Activated CD8-positive, alpha-beta T cell treated with anti-CD3 and anti-CD28 coated beads for 36 hours (primary cell): ENCODE data around the gene FCHSD2. TPM values are rescaled to one million over a fixed set of nuclear protein-coding genes. Genes with fewer than 3 reads are reported as not detected.

Experiments
- ATAC-seq: fragments of 200-7000 bp; cut with Tn5 transposase; one replicate; pipeline ENCODE4 v1.10.0; 2021; ENCODE audit warnings: mild to moderate bottlenecking, moderate library complexity
- CTCF ChIA-PET: fragments of 350-600 bp; sonication (Branson Sonifier 250); formaldehyde crosslinking; loops from one replicate; lab custom pipeline; 2021; ENCODE audit warnings: antibody characterized with exemption; lab: Charles Lee
- POLR2A ChIA-PET: fragments of 350-600 bp; sonication (Branson Sonifier 250); formaldehyde crosslinking; loops from one replicate; lab custom pipeline; 2021; ENCODE audit warnings: antibody characterized with exemption; lab: Charles Lee
- DNase-seq: peaks from one replicate; pipeline ENCODE4 v3.0.0-alpha.2; 2020
- H3K27ac Mint-ChIP-seq: one replicate; pipeline ENCODE4 v1.8.0; 2021; ENCODE audit warnings: mild to moderate bottlenecking, mixed read lengths
- H3K27me3 Mint-ChIP-seq: one replicate; pipeline ENCODE4 v1.8.0; 2021; ENCODE audit warnings: mixed read lengths
- H3K36me3 Mint-ChIP-seq: one replicate; pipeline ENCODE4 v1.8.0; 2021; ENCODE audit warnings: low read depth, mixed read lengths
- H3K4me1 Mint-ChIP-seq: one replicate; pipeline ENCODE4 v1.8.0; 2021; ENCODE audit warnings: low read depth, mixed read lengths
- H3K4me3 Mint-ChIP-seq: one replicate; pipeline ENCODE4 v1.8.0; 2021; ENCODE audit warnings: mild to moderate bottlenecking, moderate library complexity, mixed read lengths
- H3K9me3 Mint-ChIP-seq: one replicate; pipeline ENCODE4 v1.8.0; 2021; ENCODE audit warnings: mixed read lengths
- intact Hi-C: fragments of 100-400 bp; cut with micrococcal nuclease; formaldehyde crosslinking; loops from one replicate; pipeline ENCODE4 v1.10.0; 2022
- total RNA-seq, 2 experiments: library from RNA; stranded (reverse); gene quantifications; one replicate each; pipeline ENCODE4 v1.2.3, GENCODE V29; 2021
- TF ChIP-seq, protein P1 (sequence below): fragments of 200-600 bp; IDR thresholded peaks from one replicate; pipeline ENCODE4 v1.8.0; 2022; ENCODE audit warnings: antibody characterized with exemption, mild to moderate bottlenecking

Gene FCHSD2
- total RNA-seq, 2 experiments from 2014 or later = 23.6 to 24.8 TPM

DNA sequence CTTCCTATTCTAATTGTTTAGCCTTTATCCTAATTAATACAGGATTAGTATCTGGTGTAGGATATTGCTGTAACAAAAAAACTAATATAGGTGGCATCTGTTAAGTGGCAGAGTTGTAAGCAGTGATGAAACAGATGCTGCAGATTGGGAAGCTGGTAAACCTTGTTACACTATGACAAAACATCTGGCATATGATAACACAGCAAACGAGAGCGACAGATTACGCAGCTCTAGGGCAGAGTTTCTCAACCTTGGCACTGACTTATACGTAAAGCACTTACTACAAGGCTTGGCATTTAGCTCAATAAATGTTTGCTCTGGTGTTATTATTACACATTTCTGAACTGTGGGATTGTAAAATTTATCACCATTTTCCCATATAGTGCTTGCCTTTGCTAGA, 190.9 kb downstream of the FCHSD2 start:
- H3K27me3 Mint-ChIP-seq = no peaks in the 10 kb centered on the region
- POLR2A ChIA-PET = no interaction called here
- H3K27ac Mint-ChIP-seq = no peak overlapping the region
- ATAC-seq = no peak
- TF ChIP-seq, protein P1, sequence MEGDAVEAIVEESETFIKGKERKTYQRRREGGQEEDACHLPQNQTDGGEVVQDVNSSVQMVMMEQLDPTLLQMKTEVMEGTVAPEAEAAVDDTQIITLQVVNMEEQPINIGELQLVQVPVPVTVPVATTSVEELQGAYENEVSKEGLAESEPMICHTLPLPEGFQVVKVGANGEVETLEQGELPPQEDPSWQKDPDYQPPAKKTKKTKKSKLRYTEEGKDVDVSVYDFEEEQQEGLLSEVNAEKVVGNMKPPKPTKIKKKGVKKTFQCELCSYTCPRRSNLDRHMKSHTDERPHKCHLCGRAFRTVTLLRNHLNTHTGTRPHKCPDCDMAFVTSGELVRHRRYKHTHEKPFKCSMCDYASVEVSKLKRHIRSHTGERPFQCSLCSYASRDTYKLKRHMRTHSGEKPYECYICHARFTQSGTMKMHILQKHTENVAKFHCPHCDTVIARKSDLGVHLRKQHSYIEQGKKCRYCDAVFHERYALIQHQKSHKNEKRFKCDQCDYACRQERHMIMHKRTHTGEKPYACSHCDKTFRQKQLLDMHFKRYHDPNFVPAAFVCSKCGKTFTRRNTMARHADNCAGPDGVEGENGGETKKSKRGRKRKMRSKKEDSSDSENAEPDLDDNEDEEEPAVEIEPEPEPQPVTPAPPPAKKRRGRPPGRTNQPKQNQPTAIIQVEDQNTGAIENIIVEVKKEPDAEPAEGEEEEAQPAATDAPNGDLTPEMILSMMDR = no peak
- peaks cover 5% of the 10 kb centered on the region for H3K4me1 Mint-ChIP-seq
- no peak overlapping the region for H3K4me3 Mint-ChIP-seq
- intact Hi-C loops = no loop called here
- no peaks in the 10 kb centered on the region for H3K36me3 Mint-ChIP-seq
- DNase-seq = no peak
- CTCF ChIA-PET = no interaction called here
- H3K9me3 Mint-ChIP-seq = no peaks in the 10 kb centered on the region

DNA sequence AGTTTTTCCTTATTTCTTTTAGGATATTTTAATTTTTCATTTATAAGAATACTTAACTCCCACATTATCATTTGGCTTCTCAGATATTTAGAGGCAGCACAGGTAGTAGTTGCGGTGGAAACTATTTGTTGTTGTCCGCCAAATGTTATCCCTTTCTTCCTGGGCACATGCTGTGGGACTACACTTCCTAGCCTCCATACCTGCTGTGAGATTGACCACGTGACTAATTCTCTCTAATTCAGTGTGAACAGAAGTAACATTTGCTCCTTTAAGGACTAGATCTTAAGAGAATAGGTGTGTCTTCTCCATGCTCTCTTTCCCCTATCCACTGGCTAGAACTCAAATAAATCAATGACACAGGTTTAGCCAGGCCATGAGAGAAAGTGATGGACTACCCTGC, 191.4 kb downstream of the FCHSD2 start:
- DNase-seq (no peak), ATAC-seq (no peak)
- H3K4me3 Mint-ChIP-seq = no peak overlapping the region
- intact Hi-C loops = no loop called here
- H3K36me3 Mint-ChIP-seq = no peaks in the 10 kb centered on the region
- CTCF ChIA-PET = interaction anchor here (0.8 kb wide), 1 partner anchor 192 kb away, joined by 3 read pairs; the partner anchor contains the start of gene FCHSD2
- peaks cover 5% of the 10 kb centered on the region for H3K4me1 Mint-ChIP-seq
- H3K9me3 Mint-ChIP-seq = no peaks in the 10 kb centered on the region
- POLR2A ChIA-PET = no interaction called here
- no peaks in the 10 kb centered on the region for H3K27me3 Mint-ChIP-seq
- no peak overlapping the region for H3K27ac Mint-ChIP-seq
- TF ChIP-seq, protein P1 = no peak

DNA sequence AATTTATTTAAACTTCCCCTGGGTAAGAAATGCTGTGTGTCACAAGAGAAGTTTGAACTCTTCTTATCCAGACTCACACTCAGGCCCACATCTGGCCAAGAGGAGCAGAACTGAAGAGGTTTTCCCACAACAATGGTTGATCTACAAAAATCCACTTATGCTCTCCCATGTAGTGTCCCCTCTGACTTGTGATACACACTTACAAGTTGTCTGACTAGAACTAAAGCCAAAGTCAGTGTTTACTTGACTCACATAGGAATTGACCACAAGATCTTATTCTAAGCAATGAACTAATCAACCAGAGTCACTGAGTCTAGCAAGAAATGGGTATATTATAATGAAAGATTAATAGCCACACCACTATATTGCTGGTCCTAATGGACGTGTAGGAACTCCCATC, 194.9 kb downstream of the FCHSD2 start:
- CTCF ChIA-PET = no interaction called here
- no peaks in the 10 kb centered on the region for H3K27me3 Mint-ChIP-seq
- TF ChIP-seq, protein P1 = no peak
- ATAC-seq = no peak
- peaks cover 1% of the 10 kb centered on the region for H3K4me1 Mint-ChIP-seq
- H3K27ac Mint-ChIP-seq = no peak overlapping the region
- intact Hi-C loops = no loop called here
- H3K36me3 Mint-ChIP-seq = peaks cover 2% of the 10 kb centered on the region
- no peaks in the 10 kb centered on the region for H3K9me3 Mint-ChIP-seq
- no peak for DNase-seq
- POLR2A ChIA-PET = no interaction called here
- no peak overlapping the region for H3K4me3 Mint-ChIP-seq

DNA sequence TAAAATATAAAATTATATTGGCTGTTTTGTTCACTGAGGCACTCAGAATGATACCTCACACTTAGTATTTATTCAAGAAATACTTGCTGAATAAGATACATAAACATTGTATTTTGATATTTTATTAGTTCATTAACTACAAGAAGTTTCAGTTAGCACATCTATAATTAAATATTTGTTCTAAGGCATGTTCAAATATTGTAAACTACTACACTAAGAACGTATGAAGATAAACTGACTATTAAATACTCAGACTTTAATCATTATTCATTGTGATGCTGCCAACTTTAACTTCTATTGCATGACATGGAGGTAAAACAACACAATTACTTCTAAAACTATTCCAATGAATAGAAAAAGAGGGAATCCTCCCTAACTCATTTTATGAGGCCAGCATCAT, 198.5 kb downstream of the FCHSD2 start:
- no peak overlapping the region for H3K27ac Mint-ChIP-seq
- intact Hi-C loops = no loop called here
- H3K27me3 Mint-ChIP-seq = no peaks in the 10 kb centered on the region
- TF ChIP-seq, protein P1 = no peak
- no peak overlapping the region for H3K4me3 Mint-ChIP-seq
- no peaks in the 10 kb centered on the region for H3K4me1 Mint-ChIP-seq
- ChIA-PET CTCF (no interaction called here), POLR2A (no interaction called here)
- H3K36me3 Mint-ChIP-seq = peaks cover 2% of the 10 kb centered on the region
- H3K9me3 Mint-ChIP-seq = no peaks in the 10 kb centered on the region
- no peak for DNase-seq
- ATAC-seq = no peak

DNA sequence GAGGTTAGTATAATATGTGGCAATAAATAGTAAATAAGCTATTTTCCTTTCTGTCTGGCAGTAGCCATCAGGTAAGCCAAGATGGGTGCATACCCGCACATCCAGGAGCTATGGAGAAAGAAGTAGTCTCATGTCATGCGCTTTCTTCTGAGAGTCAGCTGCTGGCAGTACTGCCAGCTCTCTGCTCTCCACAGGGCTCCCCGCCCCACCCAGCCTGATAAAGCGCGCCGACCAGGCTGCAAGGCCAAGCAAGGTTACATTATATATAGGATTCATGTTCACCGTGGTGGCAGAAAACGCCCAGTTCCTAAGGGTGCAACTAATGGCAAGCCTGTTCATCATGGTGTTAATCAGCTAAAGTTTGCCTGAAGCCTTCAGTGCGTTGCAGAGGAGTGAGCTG, 201.7 kb downstream of the FCHSD2 start:
- H3K4me3 Mint-ChIP-seq = no peak overlapping the region
- TF ChIP-seq, protein P1 = no peak
- H3K9me3 Mint-ChIP-seq = no peaks in the 10 kb centered on the region
- intact Hi-C loops = no loop called here
- no peak for ATAC-seq
- peaks cover 2% of the 10 kb centered on the region for H3K36me3 Mint-ChIP-seq
- CTCF ChIA-PET = interaction anchor here (1.0 to 1.7 kb wide), 3 partner anchors 16 to 237 kb away, joined by 3 to 5 read pairs (median 4); no protein-coding TSS in a partner anchor
- no peak for DNase-seq
- H3K27ac Mint-ChIP-seq = no peak overlapping the region
- no peaks in the 10 kb centered on the region for H3K27me3 Mint-ChIP-seq
- no peaks in the 10 kb centered on the region for H3K4me1 Mint-ChIP-seq
- POLR2A ChIA-PET = no interaction called here
